Measurements from ENCODE around the gene SLC15A2. TPM values are rescaled to one million over a fixed set of nuclear protein-coding genes. Genes with fewer than 3 reads are reported as not detected.

The SLC15A2 gene
- total RNA-seq, 3 donors from 2014 or later, result 4.3 to 8.6 (median 4.5) TPM

GRCh38 chr3:121962443-121962842 is 68.2 kb downstream of the SLC15A2 start:
- TF ChIP-seq, protein P1, sequence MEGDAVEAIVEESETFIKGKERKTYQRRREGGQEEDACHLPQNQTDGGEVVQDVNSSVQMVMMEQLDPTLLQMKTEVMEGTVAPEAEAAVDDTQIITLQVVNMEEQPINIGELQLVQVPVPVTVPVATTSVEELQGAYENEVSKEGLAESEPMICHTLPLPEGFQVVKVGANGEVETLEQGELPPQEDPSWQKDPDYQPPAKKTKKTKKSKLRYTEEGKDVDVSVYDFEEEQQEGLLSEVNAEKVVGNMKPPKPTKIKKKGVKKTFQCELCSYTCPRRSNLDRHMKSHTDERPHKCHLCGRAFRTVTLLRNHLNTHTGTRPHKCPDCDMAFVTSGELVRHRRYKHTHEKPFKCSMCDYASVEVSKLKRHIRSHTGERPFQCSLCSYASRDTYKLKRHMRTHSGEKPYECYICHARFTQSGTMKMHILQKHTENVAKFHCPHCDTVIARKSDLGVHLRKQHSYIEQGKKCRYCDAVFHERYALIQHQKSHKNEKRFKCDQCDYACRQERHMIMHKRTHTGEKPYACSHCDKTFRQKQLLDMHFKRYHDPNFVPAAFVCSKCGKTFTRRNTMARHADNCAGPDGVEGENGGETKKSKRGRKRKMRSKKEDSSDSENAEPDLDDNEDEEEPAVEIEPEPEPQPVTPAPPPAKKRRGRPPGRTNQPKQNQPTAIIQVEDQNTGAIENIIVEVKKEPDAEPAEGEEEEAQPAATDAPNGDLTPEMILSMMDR (IDR thresholded peaks at IDR 0.05), result no peak
- Histone ChIP-seq H3K4me3 (no peak overlapping the region), H3K36me3 (ENCODE audit: low read depth) (no peaks in the 10 kb centered on the region), H3K4me1 (ENCODE audit: low read depth) (no peaks in the 10 kb centered on the region), H3K9me3 (no peaks in the 10 kb centered on the region)
- ATAC-seq (no peak), DNase-seq (no peak)
- intact Hi-C loops (cut with DNase I, micrococcal nuclease), result no loop called here

GRCh38 chr3:121963608-121964007 is 69.4 kb downstream of the SLC15A2 start:
- TF ChIP-seq, protein P1 (IDR thresholded peaks at IDR 0.05), result no peak
- Histone ChIP-seq H3K4me1 (ENCODE audit: low read depth) (no peaks in the 10 kb centered on the region), H3K9me3 (no peaks in the 10 kb centered on the region), H3K4me3 (no peak overlapping the region), H3K36me3 (ENCODE audit: low read depth) (no peaks in the 10 kb centered on the region)
- ATAC-seq (no peak), DNase-seq (no peak)
- intact Hi-C loops (cut with DNase I, micrococcal nuclease), result no loop called here

- ATAC-seq, result no peak
- Histone ChIP-seq H3K9me3 (peaks cover 3% of the 10 kb centered on the region), H3K4me1 (ENCODE audit: low read depth) (no peaks in the 10 kb centered on the region), H3K36me3 (ENCODE audit: low read depth) (no peaks in the 10 kb centered on the region), H3K4me3 (no peak overlapping the region)
- intact Hi-C loops (cut with DNase I, micrococcal nuclease), result no loop called here
- DNase-seq, result no peak
- TF ChIP-seq, protein P1 (IDR thresholded peaks at IDR 0.05), result no peak
Measured at GRCh38 chr3:121969631-121970030, 75.4 kb downstream of the SLC15A2 start.

DNA sequence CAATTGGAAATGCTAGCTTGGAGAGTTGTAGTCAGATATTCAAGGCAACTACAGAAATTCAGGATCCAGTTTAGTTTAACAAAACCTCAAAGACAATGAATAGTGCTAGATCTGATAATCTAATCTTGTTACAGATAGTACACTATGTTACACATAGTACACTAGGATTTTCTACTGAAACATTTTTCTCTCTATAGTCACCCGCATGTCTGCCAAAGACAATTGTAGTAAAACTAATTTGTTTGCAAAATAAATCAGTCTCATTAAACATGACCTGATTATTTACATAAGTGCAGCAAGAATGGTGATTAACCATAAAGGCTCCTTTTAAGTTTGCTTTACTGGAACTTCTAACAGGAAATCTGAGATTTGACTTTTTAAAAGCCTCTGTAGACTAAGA is 75.8 kb downstream of the SLC15A2 start:
- TF ChIP-seq, protein P1 (IDR thresholded peaks at IDR 0.05), result no peak
- DNase-seq (no peak), ATAC-seq (no peak)
- intact Hi-C loops (cut with DNase I, micrococcal nuclease), result no loop called here
- peaks cover 4% of the 10 kb centered on the region for H3K9me3 ChIP-seq
- H3K36me3 ChIP-seq (ENCODE audit: low read depth), result no peaks in the 10 kb centered on the region
- no peak overlapping the region for H3K4me3 ChIP-seq
- no peaks in the 10 kb centered on the region for H3K4me1 ChIP-seq (ENCODE audit: low read depth)

DNA sequence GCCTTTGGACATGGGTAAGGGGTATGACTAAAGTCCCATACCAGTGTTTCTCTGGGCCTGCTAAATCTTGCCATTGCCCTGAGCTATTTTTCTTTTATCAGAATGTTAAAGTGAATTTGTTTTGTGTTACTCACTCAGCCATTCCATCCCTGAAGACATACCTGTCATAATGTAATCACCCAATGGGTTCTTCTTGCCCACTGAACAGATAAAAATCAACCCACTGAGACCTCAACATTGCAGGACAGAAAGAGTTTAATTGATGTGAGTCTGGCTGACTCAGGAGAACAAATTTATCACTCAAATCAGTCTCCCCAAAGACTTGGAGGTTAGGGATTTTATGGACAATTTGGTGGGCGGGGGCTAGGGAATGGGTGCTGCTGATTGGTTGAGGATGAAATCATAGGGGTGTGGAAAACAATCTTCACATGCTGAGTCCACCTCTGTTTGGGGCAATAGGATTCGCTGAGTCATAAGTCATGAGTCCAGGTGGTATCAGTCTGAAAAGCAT is 80.5 kb downstream of the SLC15A2 start:
- intact Hi-C loops (cut with DNase I, micrococcal nuclease), result no loop called here

More for the DNA sequence above, 80.5 kb downstream of the SLC15A2 start:
- no peaks in the 10 kb centered on the region for H3K36me3 ChIP-seq (ENCODE audit: low read depth)
- no peak overlapping the region for H3K4me3 ChIP-seq
- ATAC-seq (no peak), DNase-seq (no peak)
- H3K9me3 ChIP-seq, result peaks cover 9% of the 10 kb centered on the region
- TF ChIP-seq, protein P1 (IDR thresholded peaks at IDR 0.05), result no peak
- H3K4me1 ChIP-seq (ENCODE audit: low read depth), result no peaks in the 10 kb centered on the region
